CD4-positive, CD25-positive, alpha-beta regulatory T cell (primary cell): ENCODE data around the gene NCOA5. TPM values are rescaled to one million over a fixed set of nuclear protein-coding genes. Genes with fewer than 3 reads are reported as not detected.

Experiments
- ATAC-seq, 2 donors: fragments of 150-1000 bp; cut with Tn5 transposase; one replicate each; pipeline ENCODE4 v1.10.0; 2021; ENCODE audit warnings: low read depth in 2 of 2, moderate number of reproducible peaks in 2 of 2, moderate library complexity in 1 of 2
- DNase-seq, 3 donors: peaks; one replicate each; pipeline versions ENCODE4 v3.0.0 to v3.0.0-alpha.2; 2012 to 2022; ENCODE audit warnings: mixed read lengths in 1 of 3
- H3K27ac ChIP-seq: one replicate; pipeline ENCODE4 v1.7.0; 2013; ENCODE audit warnings: mild to moderate bottlenecking, low read length; ENCODE audit not compliant: insufficient read depth, poor library complexity, severe bottlenecking
- H3K27me3 ChIP-seq: one replicate; pipeline ENCODE4 v1.7.0; 2013; ENCODE audit warnings: low read length; ENCODE audit not compliant: control insufficient read depth, insufficient read depth
- H3K36me3 ChIP-seq: one replicate; pipeline ENCODE4 v1.7.0; 2013; ENCODE audit warnings: mild to moderate bottlenecking, low read length, moderate library complexity; ENCODE audit not compliant: control insufficient read depth, insufficient read depth
- H3K4me1 ChIP-seq: 2 replicates; pipeline ENCODE4 v1.7.0; 2013; ENCODE audit warnings: mild to moderate bottlenecking, low read length; ENCODE audit not compliant: insufficient read depth, control insufficient read depth, poor library complexity, severe bottlenecking
- H3K4me3 ChIP-seq: one replicate; pipeline ENCODE4 v1.7.0; 2013; ENCODE audit warnings: low read depth, mild to moderate bottlenecking, low read length, moderate library complexity
- H3K9me3 ChIP-seq, 2 experiments: 1 replicate in 1 of 2; 2 replicates in 1 of 2; pipeline ENCODE4 v1.7.0; 2013; ENCODE audit warnings: low read length in 2 of 2, mild to moderate bottlenecking in 1 of 2, moderate library complexity in 1 of 2; ENCODE audit not compliant: control insufficient read depth in 2 of 2
- H3K27ac Mint-ChIP-seq, 3 donors: one replicate each; pipeline ENCODE4 v1.8.0; 2020 to 2022; ENCODE audit warnings: mild to moderate bottlenecking in 3 of 3, mixed read lengths in 3 of 3, moderate library complexity in 2 of 3
- H3K27me3 Mint-ChIP-seq: one replicate; pipeline ENCODE4 v1.8.0; 2022; ENCODE audit warnings: mild to moderate bottlenecking, mixed read lengths
- H3K36me3 Mint-ChIP-seq: one replicate; pipeline ENCODE4 v1.8.0; 2020; ENCODE audit warnings: mixed read lengths
- H3K4me1 Mint-ChIP-seq, 4 donors: one replicate each; pipeline ENCODE4 v1.8.0; 2020 to 2022; ENCODE audit warnings: mixed read lengths in 4 of 4, mild to moderate bottlenecking in 1 of 4
- H3K4me3 Mint-ChIP-seq, 4 donors: one replicate each; pipeline ENCODE4 v1.8.0; 2020 to 2022; ENCODE audit warnings: mild to moderate bottlenecking in 4 of 4, mixed read lengths in 4 of 4, moderate library complexity in 3 of 4
- H3K9me3 Mint-ChIP-seq, 7 donors: one replicate each; pipeline ENCODE4 v1.8.0; 2020 to 2022; ENCODE audit warnings: mixed read lengths in 7 of 7, mild to moderate bottlenecking in 3 of 7, moderate library complexity in 2 of 7
- polyA plus RNA-seq, 4 donors: library from polyadenylated mRNA; unstranded; fragments of 300-500 nt; fragmentation: Illumina TruSeq; gene quantifications; one replicate each; pipeline ENCODE4 v1.2.3, GENCODE V29; 2021
- total RNA-seq: library from RNA; stranded (reverse); gene quantifications from one replicate; pipeline ENCODE4 v1.2.3, GENCODE V29; 2022

The NCOA5 gene
- total and polyA plus RNA-seq, 5 donors from 2014 or later, result 20.1 to 38.5 (median 31.2) TPM

DNA sequence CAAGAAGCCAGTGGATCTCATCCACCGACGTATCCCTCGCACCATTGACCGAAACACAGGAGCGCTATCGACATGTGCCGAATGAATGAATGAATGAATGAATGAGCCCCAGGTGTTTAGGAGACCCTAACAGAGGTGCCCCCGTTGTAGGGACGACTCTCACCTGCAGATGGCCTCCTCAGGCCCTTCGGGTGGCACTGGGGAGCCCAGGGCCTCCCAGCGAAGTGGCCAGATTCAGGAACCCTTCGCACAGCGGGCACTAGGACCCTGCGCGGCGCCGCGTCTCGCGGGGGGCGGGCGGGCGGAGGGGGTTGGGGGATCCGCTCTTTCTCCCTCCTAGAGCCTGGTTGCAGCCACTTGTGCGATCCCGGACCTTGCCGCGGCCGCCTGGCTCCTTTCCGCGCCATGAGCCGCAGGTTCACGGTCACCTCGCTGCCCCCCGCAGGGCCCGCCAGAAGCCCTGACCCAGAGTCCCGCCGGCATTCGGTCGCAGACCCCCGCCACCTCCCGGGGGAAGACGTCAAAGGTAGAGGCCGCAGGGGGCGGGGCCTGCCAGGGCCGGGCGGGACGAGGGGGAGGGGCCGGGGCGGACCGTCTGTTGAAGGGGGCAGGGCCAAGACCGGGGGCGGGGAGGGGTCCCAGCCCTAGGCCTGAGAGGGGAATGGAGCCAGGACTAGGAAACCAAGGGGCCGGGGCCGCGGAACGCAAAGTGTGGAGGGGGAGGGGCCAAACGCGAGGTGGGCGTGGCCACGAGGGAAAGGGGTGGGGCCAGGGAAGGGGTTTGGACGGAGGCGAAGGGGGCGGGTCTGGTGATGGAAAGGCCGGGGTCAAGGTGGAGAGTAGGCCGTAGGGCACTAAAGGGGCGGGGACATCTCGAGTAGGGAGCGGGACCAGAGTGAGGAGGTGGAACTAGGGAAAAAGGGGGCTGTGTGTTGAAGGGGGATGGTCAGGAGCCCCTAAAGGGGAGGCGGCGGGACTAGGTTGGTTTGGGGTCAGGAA, 68.1 kb downstream of the NCOA5 start:
- peak overlapping the region; percentile 75 to 85 (median 78) for H3K4me3 Mint-ChIP-seq
- H3K4me1 Mint-ChIP-seq, result peaks cover 9 to 27% (median 15%) of the 10 kb centered on the region in 4 donors
- H3K27me3 Mint-ChIP-seq, result peaks cover 48% of the 10 kb centered on the region

DNA sequence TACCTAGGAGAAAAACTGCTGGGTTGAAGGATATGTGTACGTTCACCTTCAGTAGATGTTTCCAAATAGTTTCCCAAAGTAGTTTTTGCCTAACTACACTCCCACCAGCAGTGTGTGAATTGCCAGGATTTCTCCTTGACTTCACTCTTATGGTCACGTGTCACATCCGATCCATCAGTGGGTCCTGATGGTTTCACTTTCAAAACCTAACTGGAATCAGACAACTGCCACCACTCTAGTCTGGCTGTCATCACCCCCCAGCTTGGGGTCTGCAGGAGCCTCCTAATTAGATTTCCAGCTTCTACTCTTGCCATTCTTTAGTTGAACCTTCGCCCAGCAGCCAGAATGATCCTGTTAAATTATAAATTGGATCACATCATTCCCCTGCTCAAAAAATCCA, 69.2 kb downstream of the NCOA5 start:
- ATAC-seq (no peak), DNase-seq (peak in 1 of 3 donors; percentile 40)
- peaks cover 4% of the 10 kb centered on the region for H3K36me3 Mint-ChIP-seq
- H3K9me3 ChIP-seq, result no peaks in the 10 kb centered on the region
- no peak overlapping the region for H3K4me3 ChIP-seq
- H3K4me1 Mint-ChIP-seq, result peaks cover 9 to 27% (median 15%) of the 10 kb centered on the region in 4 donors
- H3K4me3 Mint-ChIP-seq, result peak overlapping the region in 1 of 4 donors; percentile 14
- H3K27me3 ChIP-seq, result peaks cover 19% of the 10 kb centered on the region
- no peaks in the 10 kb centered on the region for H3K36me3 ChIP-seq
- no peak overlapping the region for H3K27ac ChIP-seq
- H3K9me3 Mint-ChIP-seq, result peaks cover 0 to 4% (median 0%) of the 10 kb centered on the region in 7 donors
- no peak overlapping the region for H3K27ac Mint-ChIP-seq
- peaks cover 47% of the 10 kb centered on the region for H3K27me3 Mint-ChIP-seq
- peaks cover 21% of the 10 kb centered on the region for H3K4me1 ChIP-seq

More for the DNA sequence above, 68.1 kb downstream of the NCOA5 start:
- Histone ChIP-seq H3K4me3 (no peak overlapping the region), H3K4me1 (peaks cover 21% of the 10 kb centered on the region), H3K36me3 (no peaks in the 10 kb centered on the region), H3K9me3 (no peaks in the 10 kb centered on the region), H3K27me3 (peaks cover 20% of the 10 kb centered on the region), H3K27ac (no peak overlapping the region)
- H3K36me3 Mint-ChIP-seq, result peaks cover 4% of the 10 kb centered on the region
- H3K9me3 Mint-ChIP-seq, result peaks cover 0 to 4% (median 0%) of the 10 kb centered on the region in 7 donors
- H3K27ac Mint-ChIP-seq, result peak overlapping the region in 2 of 3 donors; percentile 69 to 72
- DNase-seq (peak in 2 of 3 donors; percentile 40 to 54), ATAC-seq (peak; percentile 18 to 22)

GRCh38 chr20:46018611-46019010, 71.2 kb downstream of the NCOA5 start:
- peaks cover 0 to 4% (median 0%) of the 10 kb centered on the region in 7 donors for H3K9me3 Mint-ChIP-seq
- peak overlapping the region in 1 of 4 donors; percentile 49 for H3K4me3 Mint-ChIP-seq
- Histone ChIP-seq H3K27me3 (peaks cover 18% of the 10 kb centered on the region), H3K4me1 (peaks cover 28% of the 10 kb centered on the region), H3K36me3 (no peaks in the 10 kb centered on the region), H3K27ac (no peak overlapping the region), H3K4me3 (no peak overlapping the region), H3K9me3 (no peaks in the 10 kb centered on the region)
- DNase-seq, result no peak
- H3K27ac Mint-ChIP-seq, result no peak overlapping the region
- peaks cover 4% of the 10 kb centered on the region for H3K36me3 Mint-ChIP-seq
- peaks cover 13 to 37% (median 19%) of the 10 kb centered on the region in 4 donors for H3K4me1 Mint-ChIP-seq
- H3K27me3 Mint-ChIP-seq, result peaks cover 45% of the 10 kb centered on the region
- ATAC-seq, result no peak

DNA sequence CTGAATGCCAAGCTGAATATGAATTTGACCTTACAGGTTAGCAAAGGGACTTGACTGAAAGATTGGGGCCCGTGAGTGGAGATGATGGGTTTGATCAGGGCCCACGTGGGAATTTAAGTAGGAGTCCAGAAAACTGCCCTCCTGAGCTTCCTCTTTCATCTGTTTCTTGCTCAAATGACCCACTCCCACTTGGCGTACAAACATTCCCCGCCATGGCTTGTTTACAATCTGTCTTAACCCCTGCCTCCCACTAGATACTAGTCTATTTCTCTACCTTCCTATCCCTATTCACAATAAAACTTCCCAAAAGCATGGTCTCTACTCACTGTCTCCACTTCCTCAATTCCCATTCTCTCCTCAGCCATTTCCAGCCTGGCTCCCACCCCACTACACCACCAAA, 71.7 kb downstream of the NCOA5 start:
- no peak overlapping the region for H3K4me3 ChIP-seq
- Mint-ChIP-seq H3K4me3 (peak overlapping the region in 1 of 4 donors; percentile 49), H3K27me3 (peaks cover 41% of the 10 kb centered on the region), H3K27ac (no peak overlapping the region), H3K4me1 (peaks cover 8 to 34% (median 15%) of the 10 kb centered on the region in 4 donors), H3K36me3 (peaks cover 4% of the 10 kb centered on the region), H3K9me3 (peaks cover 0 to 4% (median 0%) of the 10 kb centered on the region in 7 donors)
- H3K27ac ChIP-seq, result no peak overlapping the region
- no peak for ATAC-seq
- H3K9me3 ChIP-seq, result no peaks in the 10 kb centered on the region
- no peaks in the 10 kb centered on the region for H3K36me3 ChIP-seq
- DNase-seq, result no peak
- H3K27me3 ChIP-seq, result peaks cover 14% of the 10 kb centered on the region
- peaks cover 31% of the 10 kb centered on the region for H3K4me1 ChIP-seq

GRCh38 chr20:46017272-46017671, 72.5 kb downstream of the NCOA5 start:
- Mint-ChIP-seq H3K27me3 (peaks cover 43% of the 10 kb centered on the region), H3K4me1 (peaks cover 10 to 34% (median 18%) of the 10 kb centered on the region in 4 donors), H3K36me3 (peaks cover 4% of the 10 kb centered on the region), H3K9me3 (peaks cover 0 to 4% (median 0%) of the 10 kb centered on the region in 7 donors), H3K27ac (no peak overlapping the region), H3K4me3 (no peak overlapping the region)
- Histone ChIP-seq H3K4me3 (no peak overlapping the region), H3K9me3 (no peaks in the 10 kb centered on the region), H3K27ac (no peak overlapping the region), H3K27me3 (peaks cover 14% of the 10 kb centered on the region), H3K36me3 (no peaks in the 10 kb centered on the region), H3K4me1 (peaks cover 27% of the 10 kb centered on the region)
- ATAC-seq (no peak), DNase-seq (no peak)

- ATAC-seq, result no peak
- peak overlapping the region in 2 of 3 donors; percentile 20 to 76 for H3K27ac Mint-ChIP-seq
- peaks cover 10 to 41% (median 29%) of the 10 kb centered on the region in 4 donors for H3K4me1 Mint-ChIP-seq
Measured at GRCh38 chr20:46014517-46015396, 75.0 kb downstream of the NCOA5 start.

More at GRCh38 chr20:46014517-46015396, 75.0 kb downstream of the NCOA5 start:
- Mint-ChIP-seq H3K9me3 (peaks cover 0 to 7% (median 0%) of the 10 kb centered on the region in 7 donors), H3K4me3 (peak overlapping the region; percentile 47 to 68 (median 60)), H3K27me3 (peaks cover 58% of the 10 kb centered on the region), H3K36me3 (no peaks in the 10 kb centered on the region)
- Histone ChIP-seq H3K27me3 (peaks cover 11% of the 10 kb centered on the region), H3K27ac (no peak overlapping the region), H3K36me3 (no peaks in the 10 kb centered on the region), H3K9me3 (no peaks in the 10 kb centered on the region), H3K4me3 (no peak overlapping the region), H3K4me1 (peaks cover 41% of the 10 kb centered on the region)
- DNase-seq, result no peak
